Measurements from ENCODE around the gene GYG2.

DNA sequence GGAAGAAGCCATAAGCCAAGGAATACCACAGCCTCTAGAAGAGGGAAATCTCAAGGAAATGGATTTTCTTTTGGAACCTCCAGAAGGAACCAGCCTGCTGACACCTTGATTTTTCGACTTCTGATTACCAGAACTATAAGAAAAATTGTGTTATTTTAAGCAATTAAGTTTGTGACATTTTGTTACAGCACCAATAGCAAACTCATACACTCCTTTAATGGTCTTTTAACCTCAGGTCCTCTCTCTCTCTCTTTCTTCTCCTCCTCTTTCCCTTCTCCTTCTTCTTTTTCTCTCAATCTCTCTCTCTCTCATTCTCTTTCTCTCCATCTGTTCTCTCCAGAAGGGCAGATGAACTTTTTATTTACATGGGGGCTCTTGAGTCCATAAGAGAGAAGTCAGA, 74.1 kb downstream of the GYG2 start:
- no peak for TF ChIP-seq EZH2 (IDR thresholded peaks at IDR 0.05)
- TF ChIP-seq POLR2AphosphoS5 (IDR thresholded peaks at IDR 0.05; ENCODE audit: borderline replicate concordance, low read depth, low read length) = no peak
